NCI-H1417 (cell line): ENCODE measurements around the gene JAM3.

Experiments
- DNase-seq, 3 experiments: peaks; one replicate each; lab custom pipeline; 2025; lab: John Stamatoyannopoulos, UW

The JAM3 gene

GRCh38 chr11:134145715-134146114 is 76.8 kb downstream of the JAM3 start:
- DNase-seq: peak; percentile 26 to 75 (median 41)

DNA sequence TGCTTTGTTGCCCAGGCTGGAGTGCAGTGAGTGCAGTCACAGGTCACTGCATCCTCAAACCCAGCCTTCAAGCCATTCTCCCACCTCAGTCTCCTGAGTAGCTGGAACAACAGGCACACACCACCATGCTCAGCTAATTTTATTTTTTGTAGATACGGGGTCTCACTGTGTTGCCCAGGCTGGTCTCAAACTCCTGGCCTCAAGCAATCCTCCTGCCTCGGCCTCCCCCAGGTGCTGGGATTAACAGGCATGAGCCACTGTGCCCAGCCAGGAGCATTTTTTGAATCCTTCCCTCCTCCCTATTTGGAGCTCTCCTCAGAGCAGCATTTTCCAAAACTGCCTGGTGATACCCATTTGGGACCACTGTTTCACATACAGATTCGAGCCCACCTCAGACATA is 77.7 kb downstream of the JAM3 start:
- DNase-seq: no peak

DNA sequence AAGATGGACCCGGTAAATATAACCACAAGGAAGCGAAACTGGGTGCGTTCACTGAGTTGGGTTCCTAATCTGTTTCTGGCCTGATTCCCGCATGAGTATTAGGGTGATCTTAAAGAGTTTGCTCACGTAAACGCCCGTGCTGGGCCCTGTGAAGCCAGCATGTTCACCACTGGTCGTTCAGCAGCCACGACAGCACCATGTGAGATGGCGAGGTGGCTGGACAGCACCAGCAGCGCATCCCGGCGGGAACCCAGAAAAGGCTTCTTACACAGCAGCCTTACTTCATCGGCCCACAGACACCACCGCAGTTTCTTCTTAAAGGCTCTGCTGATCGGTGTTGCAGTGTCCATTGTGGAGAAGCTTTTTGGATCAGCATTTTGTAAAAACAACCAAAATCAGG is 80.5 kb downstream of the JAM3 start:
- DNase-seq: no peak

DNA sequence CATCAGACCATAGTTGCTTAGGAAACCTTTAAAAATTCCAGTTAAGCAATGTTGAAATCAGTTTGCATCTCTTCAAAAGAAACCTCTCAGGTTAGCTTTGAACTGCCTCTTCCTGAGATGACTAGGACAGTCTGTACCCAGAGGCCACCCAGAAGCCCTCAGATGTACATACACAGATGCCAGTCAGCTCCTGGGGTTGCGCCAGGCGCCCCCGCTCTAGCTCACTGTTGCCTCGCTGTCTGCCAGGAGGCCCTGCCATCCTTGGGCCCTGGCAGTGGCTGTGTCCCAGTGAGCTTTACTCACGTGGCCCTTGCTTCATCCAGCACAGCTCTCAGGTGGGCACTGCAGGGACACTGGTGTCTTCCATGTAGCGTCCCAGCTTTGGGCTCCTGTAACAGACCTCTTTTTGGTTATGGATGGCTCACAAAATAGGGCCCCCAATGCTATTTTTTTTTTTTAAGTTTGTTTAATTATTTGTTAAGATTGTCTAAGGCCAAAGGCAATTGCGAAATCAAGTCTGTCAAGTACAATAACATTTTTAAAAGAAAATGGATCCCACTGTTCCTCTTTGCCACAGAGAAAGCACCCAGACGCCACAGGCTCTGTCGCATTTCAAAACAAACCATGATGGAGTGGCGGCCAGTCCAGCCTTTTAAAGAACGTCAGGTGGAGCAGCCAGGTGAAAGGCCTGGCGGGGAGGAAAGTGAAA is 81.5 kb downstream of the JAM3 start:
- DNase-seq: no peak

GRCh38 chr11:134151083-134151747 is 82.3 kb downstream of the JAM3 start:
- no peak for DNase-seq

GRCh38 chr11:134152696-134153095 is 83.8 kb downstream of the JAM3 start:
- DNase-seq: no peak

DNA sequence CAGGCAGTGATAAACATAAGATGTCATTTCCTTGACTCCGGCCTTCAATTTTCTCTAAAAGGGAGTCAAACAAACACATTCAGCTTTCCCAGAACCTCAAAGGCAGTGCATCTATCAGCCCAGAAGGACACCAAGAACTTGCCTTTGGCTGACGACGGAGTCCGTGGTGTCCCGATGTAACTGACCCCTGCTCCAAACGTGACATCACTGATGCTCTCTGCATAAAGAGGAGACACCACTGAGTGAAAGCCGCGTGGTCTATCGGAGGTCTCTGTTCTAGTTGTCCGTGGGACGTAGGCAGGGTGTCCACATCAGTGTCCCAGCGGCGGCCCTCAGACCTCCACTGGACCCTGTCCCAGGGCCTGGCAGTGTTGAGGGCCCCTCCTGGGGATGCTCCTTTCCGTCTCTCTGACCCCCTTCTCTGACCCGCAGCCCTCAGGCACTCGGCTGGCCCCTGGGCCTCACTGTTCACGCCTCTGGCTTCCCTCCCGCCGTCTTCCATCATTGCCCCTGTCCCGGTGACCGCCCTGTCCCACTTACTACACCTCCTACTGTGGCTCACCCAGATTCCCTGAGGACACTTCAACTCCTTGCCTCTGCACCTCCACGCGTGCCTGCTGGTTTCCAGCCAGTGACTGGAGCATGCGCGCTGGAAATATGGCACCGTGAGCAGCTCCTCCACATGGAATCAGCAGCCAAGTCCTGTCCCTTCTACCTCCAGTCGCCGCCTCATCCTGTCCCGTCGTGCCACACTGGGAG is 84.5 kb downstream of the JAM3 start:
- DNase-seq: no peak

GRCh38 chr11:134154441-134154840 is 85.6 kb downstream of the JAM3 start:
- no peak for DNase-seq

- no peak for DNase-seq
Measured at GRCh38 chr11:134155456-134155855, 86.6 kb downstream of the JAM3 start.

DNA sequence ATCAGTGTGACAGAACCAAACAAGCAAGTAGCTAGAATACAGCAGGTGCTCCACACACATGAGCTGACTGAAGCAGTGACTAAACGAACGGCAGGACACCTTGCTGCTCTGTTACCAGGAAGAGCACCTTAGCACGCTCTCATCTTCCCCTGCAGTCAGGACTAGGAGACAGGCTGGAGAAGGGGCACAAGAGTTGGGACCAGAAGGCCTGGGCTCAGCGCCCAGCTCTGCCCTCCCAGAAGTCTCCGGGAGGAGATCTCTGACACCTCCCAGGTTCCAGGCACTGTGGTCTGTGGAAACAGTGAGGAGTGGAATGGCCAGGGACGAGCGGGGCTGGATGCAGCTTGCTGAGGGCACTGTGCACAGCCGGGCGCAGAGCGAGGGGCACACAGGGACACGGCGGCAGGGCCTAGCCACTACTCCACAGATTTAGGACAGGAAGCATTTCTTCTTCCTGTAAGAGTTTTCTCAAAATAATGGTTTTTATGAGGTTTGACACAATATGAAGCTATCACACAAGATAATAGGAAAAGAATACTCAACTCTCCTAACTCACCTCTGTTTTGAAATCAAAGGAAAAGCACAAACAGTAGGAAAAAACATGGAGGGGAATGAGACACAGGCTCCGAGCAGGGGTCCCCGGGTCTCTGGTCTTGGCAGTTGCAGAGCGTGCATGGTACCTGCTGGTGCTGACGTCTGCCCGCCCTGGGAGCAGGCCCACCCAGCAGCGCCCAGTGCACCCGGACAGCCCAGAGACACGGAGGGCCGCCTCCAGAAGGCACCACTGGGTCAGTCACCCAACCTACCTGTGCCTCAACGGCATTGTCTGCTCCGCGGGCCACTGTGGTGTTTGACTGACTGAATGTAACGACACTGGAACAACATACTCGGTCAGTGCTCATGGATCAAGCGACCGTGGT is 87.3 kb downstream of the JAM3 start:
- no peak for DNase-seq

DNA sequence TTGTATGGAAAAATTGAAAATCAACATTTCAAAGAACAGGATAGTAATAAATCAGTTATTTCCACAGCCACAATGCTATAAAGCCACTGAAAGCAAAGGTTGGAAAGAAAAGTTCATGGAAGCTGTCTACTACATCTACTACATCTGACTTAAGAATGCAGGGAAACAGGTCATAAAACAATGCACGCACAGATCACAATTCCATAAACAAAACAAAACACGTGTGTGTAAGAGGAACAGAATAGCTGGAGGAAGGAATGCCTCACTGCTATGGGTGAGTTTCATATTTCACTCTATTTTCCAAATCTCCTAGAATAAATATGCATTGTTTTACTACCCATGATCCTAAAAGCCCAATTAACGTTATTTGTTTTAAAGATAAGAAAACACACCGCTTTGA is 88.6 kb downstream of the JAM3 start:
- DNase-seq: no peak

- DNase-seq: no peak
Measured at GRCh38 chr11:134158023-134158422, 89.2 kb downstream of the JAM3 start.

DNA sequence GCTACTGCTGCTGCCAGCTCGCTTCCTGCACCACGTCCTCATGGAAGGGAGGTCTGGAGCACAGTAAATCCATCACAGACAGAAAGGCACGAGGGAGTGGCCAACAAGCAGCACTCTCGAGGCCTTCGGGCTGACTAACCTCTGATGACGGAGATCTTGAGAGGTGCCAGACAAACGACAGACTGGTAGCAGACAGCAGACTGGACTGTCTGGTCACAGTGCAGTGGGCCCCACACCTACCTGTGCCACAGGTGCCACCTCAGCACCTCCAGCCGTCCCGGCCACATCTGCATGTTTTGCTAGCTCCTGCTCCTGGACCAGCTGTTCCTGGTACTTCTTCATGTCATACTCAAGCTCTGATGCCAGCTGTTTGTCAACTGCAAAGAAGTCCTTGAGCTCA is 90.8 kb downstream of the JAM3 start:
- no peak for DNase-seq

DNA sequence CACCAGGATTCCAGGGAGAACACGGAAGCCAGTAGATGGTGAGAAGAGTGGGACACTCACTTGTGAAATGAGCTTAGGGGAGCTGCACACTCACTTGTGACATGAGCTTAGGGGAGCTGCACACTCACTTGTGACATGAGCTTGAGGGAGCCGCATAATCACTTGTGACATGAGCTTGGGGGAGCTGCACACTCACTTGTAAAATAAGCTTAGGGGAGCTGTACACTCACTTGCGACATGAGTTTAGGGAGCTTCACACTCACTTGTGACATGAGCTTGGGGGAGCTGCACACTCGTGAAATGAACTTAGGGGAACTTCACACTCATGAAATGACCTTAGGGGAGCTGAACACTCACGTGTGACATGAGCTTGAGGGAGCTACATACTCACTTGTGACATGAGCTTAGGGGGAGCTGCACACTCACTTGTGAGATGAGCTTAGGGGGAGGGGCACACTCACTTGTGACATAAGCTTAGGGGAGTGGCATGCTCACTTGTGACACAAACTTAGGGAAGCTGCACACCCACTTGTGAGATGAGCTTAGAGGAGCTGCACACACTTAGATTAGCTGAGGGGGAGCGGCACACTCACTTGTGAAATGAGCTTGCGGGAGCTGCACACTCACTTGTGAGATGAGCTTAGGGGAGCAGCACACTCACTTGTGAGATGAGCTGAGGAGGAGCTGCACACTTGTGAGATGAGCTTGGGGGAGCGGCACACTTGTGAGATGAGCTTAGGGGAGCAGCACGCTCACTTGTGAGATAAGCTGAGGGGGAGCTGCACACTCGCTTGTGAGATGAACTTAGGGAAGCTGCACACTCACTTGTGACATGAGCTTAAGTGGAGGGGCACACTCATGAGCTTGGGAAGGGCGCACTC is 95.9 kb downstream of the JAM3 start:
- DNase-seq: peak in 2 of 3 experiments; percentile 35 to 61

- DNase-seq: no peak
Measured at GRCh38 chr11:134170177-134170918, 101.5 kb downstream of the JAM3 start.

GRCh38 chr11:134170919-134171281 is 102.0 kb downstream of the JAM3 start:
- no peak for DNase-seq

DNA sequence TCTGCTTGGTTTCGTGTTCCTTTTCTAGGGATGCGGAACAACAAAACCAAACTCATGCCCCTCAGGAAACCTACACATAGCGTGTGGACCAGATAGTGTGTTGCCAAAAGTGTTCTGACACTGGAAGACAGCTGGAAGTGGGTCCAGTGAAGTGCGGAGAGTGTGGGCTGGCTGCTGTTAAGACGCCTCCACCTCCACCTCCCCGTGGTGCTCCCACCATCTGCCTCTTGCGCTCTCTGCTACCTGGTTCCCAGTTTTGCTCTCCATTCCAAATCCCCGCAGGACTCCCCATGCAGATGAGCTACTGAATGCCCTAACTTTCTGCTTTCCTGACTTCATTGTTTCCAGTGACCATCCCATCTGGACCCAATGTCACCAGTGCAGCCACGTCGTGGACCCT is 103.1 kb downstream of the JAM3 start:
- DNase-seq: no peak

- no peak for DNase-seq
Measured at GRCh38 chr11:134173296-134173695, 104.4 kb downstream of the JAM3 start.

DNA sequence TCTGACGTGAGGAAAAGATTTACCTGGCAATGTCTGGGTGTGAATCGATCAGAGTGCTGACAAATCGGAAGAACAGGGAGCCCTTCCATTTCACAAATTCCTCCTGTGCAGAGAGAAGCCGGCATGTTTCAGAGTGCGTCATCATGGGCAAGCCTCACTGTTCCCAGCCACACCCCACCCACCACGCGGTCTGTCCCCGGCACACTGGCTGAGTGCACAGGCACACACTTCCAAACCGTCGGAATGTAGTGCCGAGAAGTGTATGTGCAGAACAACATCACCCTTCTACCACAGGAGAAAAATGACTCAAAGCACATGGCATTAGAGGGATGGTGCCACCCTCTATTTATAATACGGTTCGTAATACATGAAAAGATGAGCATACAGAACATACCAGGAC is 107.4 kb downstream of the JAM3 start:
- no peak for DNase-seq

DNA sequence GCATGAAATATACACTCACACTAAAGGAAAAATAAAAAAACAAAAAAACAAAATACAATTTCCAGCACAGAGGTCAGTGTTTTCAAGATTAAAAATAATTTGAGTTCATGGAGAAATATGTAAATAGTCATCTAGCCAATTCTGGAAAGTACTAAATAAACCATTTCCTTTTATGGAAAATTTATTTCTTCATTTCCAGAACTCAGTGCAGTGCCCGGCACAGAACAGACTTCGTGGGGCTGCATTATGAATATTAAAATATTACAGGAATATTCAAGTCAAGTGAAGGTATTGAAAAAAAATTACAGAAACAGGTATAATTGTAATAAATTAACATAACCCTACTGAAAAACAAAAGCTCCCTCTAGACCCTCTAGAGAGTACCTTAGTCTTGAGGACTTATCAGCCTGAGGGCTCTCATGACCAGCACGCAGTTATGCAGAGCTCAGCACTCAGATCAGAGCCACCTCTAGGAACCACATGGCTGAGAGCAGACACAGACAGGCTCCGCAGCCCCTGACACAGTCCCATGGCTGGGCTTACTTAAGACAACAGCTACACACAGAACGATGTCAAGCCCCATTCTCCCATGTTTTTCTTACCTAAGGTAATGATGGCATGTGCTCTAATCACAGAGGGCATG is 109.3 kb downstream of the JAM3 start:
- DNase-seq: no peak
